DND-41 (cell line): ENCODE results near the gene DDX60.

Source experiments
- CTCF ChIP-seq: IDR thresholded peaks from 2 replicates; pipeline ENCODE4 v1.5.1; 2012; ENCODE audit warnings: borderline replicate concordance, low read length, moderate library complexity, mild to moderate bottlenecking; ENCODE audit not compliant: poor library complexity, severe bottlenecking; ENCODE audit errors: extremely low read depth
- EZH2 ChIP-seq: IDR thresholded peaks from 3 replicates; pipeline ENCODE4 v1.6.1; 2012; ENCODE audit warnings: borderline replicate concordance, low read depth, mild to moderate bottlenecking, moderate library complexity, low read length, inconsistent platforms; ENCODE audit not compliant: severe bottlenecking

- TF ChIP-seq EZH2 (no peak), CTCF (no peak)
Observed at GRCh38 chr4:168269896-168270295, 48.7 kb downstream of the DDX60 start.
